Mucosa of descending colon (tissue), 3 donors: Measurements from ENCODE around the gene PTPRN2. TPM values are rescaled to one million over a fixed set of nuclear protein-coding genes. Genes with fewer than 3 reads are reported as not detected.

ENCODE experiments used
- ATAC-seq: fragments of 200-7000 bp; cut with Tn5 transposase; one replicate; pipeline ENCODE4 v1.9.1; 2020; ENCODE audit warnings: mild to moderate bottlenecking, moderate library complexity
- DNase-seq, 3 donors: peaks; one replicate each; pipeline ENCODE4 v3.0.0-alpha.2; 2020
- H3K36me3 ChIP-seq: fragments of 200-600 bp; one replicate; pipeline ENCODE4 v1.8.0; 2021; ENCODE audit warnings: low read depth, mild to moderate bottlenecking
- H3K4me1 ChIP-seq: fragments of 200-600 bp; one replicate; pipeline ENCODE4 v1.8.0; 2021; ENCODE audit warnings: low read depth, mild to moderate bottlenecking
- H3K4me3 ChIP-seq: fragments of 200-600 bp; one replicate; pipeline ENCODE4 v1.8.0; 2021; ENCODE audit warnings: mild to moderate bottlenecking
- H3K9me3 ChIP-seq: fragments of 200-600 bp; one replicate; pipeline ENCODE4 v1.8.0; 2021; ENCODE audit warnings: mild to moderate bottlenecking
- intact Hi-C, 2 donors: fragments of 100-400 bp; cut with DNase I in 1 of 2; cut with micrococcal nuclease in 1 of 2; formaldehyde crosslinking; loops; one replicate each; pipeline versions ENCODE4 v1.11.0 to v1.11.1; 2022; cut with DNase I, micrococcal nuclease
- total RNA-seq, 3 donors: library from RNA; stranded (reverse); fragmentation: NEBNext Ultra II Directional in 2 of 3; extraction: Animal tissue kit (Norgen Biotek cat#: 25700) in 2 of 3; gene quantifications; one replicate each; pipeline versions ENCODE4 v1.2.1 to v1.2.4, GENCODE V29; 2021 to 2023
- TF ChIP-seq, protein P1 (sequence below): fragments of 200-600 bp; IDR thresholded peaks from one replicate; pipeline ENCODE4 v1.8.0; 2022; ENCODE audit warnings: antibody characterized with exemption, mild to moderate bottlenecking
- donor health status: DM: no; HTN: no; CAD: no; lungs with moderate emphysema.
- donor health status: DM: no; HTN: no; CAD: no.
- donor health status: DM: no; HTN: yes; CAD: no.

Gene PTPRN2
- total RNA-seq, 3 donors from 2014 or later: 12.5 to 28.0 (median 26.2) TPM

DNA sequence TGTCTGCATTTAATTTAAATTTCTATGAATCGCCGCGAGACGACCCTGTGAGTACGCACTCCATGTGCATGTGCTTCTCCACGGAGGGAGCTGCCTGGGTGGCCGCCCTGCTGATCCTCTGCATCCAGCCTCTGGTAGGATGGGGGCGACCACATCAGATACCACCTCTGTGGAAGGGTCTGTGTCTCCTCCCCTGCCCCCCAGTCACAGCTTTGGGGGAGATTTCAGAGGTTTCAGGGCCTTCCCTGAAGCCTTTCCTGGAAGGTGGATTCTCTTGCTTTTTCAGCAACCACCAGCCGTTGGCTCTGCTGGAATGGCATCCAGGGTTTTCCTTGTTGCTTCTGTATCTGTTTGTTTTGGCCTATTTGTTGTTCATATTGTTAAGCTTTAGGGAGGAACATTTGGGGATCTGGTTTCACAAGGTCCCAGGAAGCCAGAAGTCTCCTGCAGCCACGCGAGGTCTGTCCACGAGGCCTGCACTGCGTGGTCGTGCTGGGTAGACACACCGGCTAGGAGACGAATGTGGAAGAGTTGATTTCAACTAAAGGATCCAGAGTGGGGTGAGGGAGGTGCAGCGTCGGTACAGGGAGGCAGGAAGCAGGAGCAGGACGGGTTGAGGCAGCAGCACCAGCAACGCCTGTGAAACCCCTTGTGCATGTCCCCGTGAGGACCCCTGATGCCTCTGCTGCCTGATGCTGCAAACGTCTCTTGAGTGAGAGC, 329.1 kb downstream of the PTPRN2 start:
- ATAC-seq: no peak
- no peaks in the 10 kb centered on the region for H3K9me3 ChIP-seq
- no peak for DNase-seq
- no peak overlapping the region for H3K4me3 ChIP-seq
- TF ChIP-seq, protein P1, sequence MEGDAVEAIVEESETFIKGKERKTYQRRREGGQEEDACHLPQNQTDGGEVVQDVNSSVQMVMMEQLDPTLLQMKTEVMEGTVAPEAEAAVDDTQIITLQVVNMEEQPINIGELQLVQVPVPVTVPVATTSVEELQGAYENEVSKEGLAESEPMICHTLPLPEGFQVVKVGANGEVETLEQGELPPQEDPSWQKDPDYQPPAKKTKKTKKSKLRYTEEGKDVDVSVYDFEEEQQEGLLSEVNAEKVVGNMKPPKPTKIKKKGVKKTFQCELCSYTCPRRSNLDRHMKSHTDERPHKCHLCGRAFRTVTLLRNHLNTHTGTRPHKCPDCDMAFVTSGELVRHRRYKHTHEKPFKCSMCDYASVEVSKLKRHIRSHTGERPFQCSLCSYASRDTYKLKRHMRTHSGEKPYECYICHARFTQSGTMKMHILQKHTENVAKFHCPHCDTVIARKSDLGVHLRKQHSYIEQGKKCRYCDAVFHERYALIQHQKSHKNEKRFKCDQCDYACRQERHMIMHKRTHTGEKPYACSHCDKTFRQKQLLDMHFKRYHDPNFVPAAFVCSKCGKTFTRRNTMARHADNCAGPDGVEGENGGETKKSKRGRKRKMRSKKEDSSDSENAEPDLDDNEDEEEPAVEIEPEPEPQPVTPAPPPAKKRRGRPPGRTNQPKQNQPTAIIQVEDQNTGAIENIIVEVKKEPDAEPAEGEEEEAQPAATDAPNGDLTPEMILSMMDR: no peak
- no peaks in the 10 kb centered on the region for H3K36me3 ChIP-seq
- peaks cover 4% of the 10 kb centered on the region for H3K4me1 ChIP-seq
- intact Hi-C loops: no loop called here

DNA sequence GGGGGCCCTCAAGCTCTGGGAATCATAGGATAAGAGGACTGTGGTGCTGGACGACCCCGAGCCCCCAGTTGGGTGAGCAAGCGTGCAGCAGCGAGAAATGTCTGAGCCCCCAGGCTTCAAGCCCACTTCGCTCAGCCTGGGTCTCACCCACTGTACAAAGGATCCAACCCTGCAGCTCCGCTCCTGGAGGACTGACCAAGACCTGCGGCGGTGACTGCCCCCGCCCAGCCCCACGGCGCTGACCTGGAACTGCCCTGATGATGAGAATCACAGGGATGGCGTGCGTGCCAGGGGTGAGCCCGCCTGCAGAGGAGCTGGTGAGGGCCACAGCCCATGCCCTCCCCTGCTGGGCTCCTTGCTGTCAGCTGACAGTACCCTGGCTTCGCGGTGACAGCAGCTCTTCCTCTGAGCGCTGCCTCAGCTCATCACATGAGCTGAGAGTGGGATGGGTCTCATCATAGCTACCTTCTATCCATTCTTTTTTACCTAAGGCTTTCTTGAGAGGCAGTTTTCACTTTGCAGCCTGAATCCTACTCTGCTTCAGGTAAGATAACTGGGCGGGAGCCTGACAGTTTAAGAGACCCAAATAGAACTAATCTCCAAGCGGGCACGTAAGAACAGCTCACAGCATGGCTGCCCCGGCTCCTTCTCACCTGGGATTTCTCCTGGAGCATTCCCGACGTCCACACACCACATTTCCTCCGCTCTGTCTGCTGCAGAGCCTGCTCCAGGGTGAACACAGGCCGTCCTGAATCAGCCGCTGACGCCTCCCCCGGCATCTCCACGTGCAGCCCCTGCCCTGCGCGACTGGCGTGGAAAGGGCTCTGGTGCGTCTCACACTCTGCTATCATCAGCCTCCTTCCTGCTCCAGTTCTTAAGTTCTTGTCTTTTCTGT, 329.9 kb downstream of the PTPRN2 start:
- ATAC-seq: no peak
- intact Hi-C loops: no loop called here
- Histone ChIP-seq H3K36me3 (no peaks in the 10 kb centered on the region), H3K4me1 (no peaks in the 10 kb centered on the region), H3K9me3 (no peaks in the 10 kb centered on the region), H3K4me3 (no peak overlapping the region)
- no peak for DNase-seq
- TF ChIP-seq, protein P1: no peak

DNA sequence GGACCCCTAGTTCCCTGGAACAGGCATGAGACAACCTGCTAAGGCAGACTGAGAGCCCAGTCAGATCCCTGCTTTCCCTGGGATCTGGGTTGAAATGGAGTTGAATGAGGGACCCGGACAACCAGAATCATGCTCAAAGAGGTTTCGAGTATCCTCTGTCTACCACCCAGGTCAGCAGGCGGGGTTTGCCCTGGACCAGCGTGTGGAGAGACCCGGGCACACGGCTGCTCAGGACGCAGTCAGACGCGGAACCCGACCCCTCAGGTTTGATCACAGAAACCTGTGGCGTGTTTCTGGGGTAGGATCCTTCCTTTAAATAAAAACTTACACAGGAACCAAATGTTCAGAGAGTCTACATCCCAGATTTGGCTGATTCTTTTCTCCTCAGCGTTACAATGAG, 330.6 kb downstream of the PTPRN2 start:
- TF ChIP-seq, protein P1: no peak
- ATAC-seq: no peak
- Histone ChIP-seq H3K4me3 (no peak overlapping the region), H3K9me3 (no peaks in the 10 kb centered on the region), H3K36me3 (no peaks in the 10 kb centered on the region), H3K4me1 (no peaks in the 10 kb centered on the region)
- no peak for DNase-seq
- intact Hi-C loops: no loop called here

DNA sequence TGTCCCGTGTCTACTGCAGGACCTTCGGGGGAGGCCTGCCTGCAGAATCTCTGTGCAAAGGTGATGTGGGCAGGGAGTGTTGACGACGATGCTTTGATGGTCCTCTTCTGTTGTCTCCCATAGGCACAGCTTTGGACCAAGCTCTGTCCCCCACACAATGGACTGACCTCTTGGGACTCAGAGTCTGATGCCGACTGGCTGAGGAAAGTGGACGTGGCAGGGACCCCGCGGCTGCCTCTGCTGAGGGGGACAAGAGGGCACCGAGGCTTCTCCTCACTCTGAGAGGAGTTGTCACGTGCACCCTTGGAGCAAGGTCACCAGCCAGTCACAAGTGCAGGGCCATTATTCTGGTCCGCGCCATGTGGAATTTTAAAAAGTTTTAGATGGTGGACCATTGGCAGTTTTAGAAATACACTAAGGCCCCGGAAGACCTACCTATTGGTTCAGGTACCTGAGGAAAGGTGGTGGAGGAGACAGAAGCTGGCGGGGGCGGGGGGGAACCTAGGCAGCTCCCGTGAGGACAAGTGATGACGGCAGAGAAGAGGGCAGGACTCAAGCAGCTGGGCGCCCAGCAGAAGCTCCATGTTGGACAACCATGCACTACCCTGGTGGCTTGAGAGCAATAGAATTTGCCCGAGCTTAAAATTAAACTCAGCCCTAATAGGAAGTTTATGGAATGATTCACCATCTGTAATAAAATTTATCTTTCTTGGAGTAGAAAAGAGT, 331.4 kb downstream of the PTPRN2 start:
- no peak for ATAC-seq
- no peaks in the 10 kb centered on the region for H3K9me3 ChIP-seq
- no peaks in the 10 kb centered on the region for H3K4me1 ChIP-seq
- intact Hi-C loops: no loop called here
- H3K36me3 ChIP-seq: no peaks in the 10 kb centered on the region
- TF ChIP-seq, protein P1: no peak
- no peak for DNase-seq
- no peak overlapping the region for H3K4me3 ChIP-seq

DNA sequence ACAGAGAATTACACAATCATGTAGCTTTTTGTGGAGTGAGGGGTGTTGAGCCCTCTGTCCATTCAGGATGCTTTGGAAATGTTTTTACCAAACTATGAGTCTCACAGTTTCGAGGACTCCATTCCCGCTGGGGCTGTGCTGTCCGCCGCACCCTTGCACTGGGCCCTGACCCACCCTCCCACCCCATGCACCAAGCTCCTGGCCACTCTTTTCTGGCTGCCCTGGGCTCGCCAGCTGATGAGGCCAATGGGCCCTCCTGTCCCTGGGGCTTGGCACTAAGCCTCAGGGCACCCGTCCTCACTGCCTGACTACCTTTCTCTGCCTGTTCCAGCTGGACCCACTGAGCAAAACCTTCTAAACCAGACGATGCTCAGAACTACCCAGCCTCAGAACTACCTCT, 332.1 kb downstream of the PTPRN2 start:
- intact Hi-C loops: no loop called here
- H3K4me3 ChIP-seq: no peak overlapping the region
- DNase-seq: no peak
- ATAC-seq: no peak
- TF ChIP-seq, protein P1: no peak
- no peaks in the 10 kb centered on the region for H3K36me3 ChIP-seq
- no peaks in the 10 kb centered on the region for H3K4me1 ChIP-seq
- H3K9me3 ChIP-seq: no peaks in the 10 kb centered on the region
